GM21737 (cell line): Measurements from ENCODE around the gene CCDC158.
"Not testable (repeated sequence)": the region's sequence is repeated elsewhere in the genome, so short reads cannot be mapped to it uniquely, and the experiment has no call there.

Source experiments
- ATAC-seq: cut with Tn5 transposase; IDR thresholded peaks from one replicate; pipeline ENCODE4 v1.9.1; 2021; ENCODE audit warnings: mild to moderate bottlenecking, moderate library complexity; ENCODE audit not compliant: unreplicated experiment

CCDC158 gene

GRCh38 chr4:76312457-76312856 lies 108.5 kb downstream of the CCDC158 start:
- no peak for ATAC-seq

- no peak for ATAC-seq
Observed at GRCh38 chr4:76311896-76312331, 109.0 kb downstream of the CCDC158 start.

GRCh38 chr4:76310683-76311082 lies 110.3 kb downstream of the CCDC158 start:
- no peak for ATAC-seq

GRCh38 chr4:76309939-76310550 lies 110.9 kb downstream of the CCDC158 start:
- no peak for ATAC-seq

- no peak for ATAC-seq
Observed at GRCh38 chr4:76308548-76308947, 112.4 kb downstream of the CCDC158 start.

- ATAC-seq = no peak
Observed at GRCh38 chr4:76307660-76308014, 113.3 kb downstream of the CCDC158 start.

- no peak for ATAC-seq
Observed at GRCh38 chr4:76306882-76307659, 113.9 kb downstream of the CCDC158 start.

- ATAC-seq = no peak
Observed at GRCh38 chr4:76305971-76306881, 114.7 kb downstream of the CCDC158 start, which contains the start of gene STBD1. STBD1 (plus strand) TSS chr4:76306733; CDS start chr4:76306770, 37 bp downstream.

- no peak for ATAC-seq
Observed at GRCh38 chr4:76305033-76305687, 115.8 kb downstream of the CCDC158 start.

GRCh38 chr4:76302826-76303438 lies 118.0 kb downstream of the CCDC158 start:
- ATAC-seq = no peak

- ATAC-seq = no peak
Observed at GRCh38 chr4:76301775-76302162, 119.2 kb downstream of the CCDC158 start.

- peak; percentile 98 for ATAC-seq
Observed at GRCh38 chr4:76301068-76301774, 119.7 kb downstream of the CCDC158 start.

GRCh38 chr4:76300012-76300411 lies 120.9 kb downstream of the CCDC158 start:
- ATAC-seq = no peak

GRCh38 chr4:76298227-76298626 lies 122.7 kb downstream of the CCDC158 start:
- ATAC-seq = no peak

GRCh38 chr4:76296286-76296820 lies 124.6 kb downstream of the CCDC158 start:
- no peak for ATAC-seq

GRCh38 chr4:76293772-76294171 lies 127.2 kb downstream of the CCDC158 start:
- no peak for ATAC-seq

- no peak for ATAC-seq
Observed at GRCh38 chr4:76292730-76293129, 128.2 kb downstream of the CCDC158 start.

GRCh38 chr4:76287811-76288210 lies 133.1 kb downstream of the CCDC158 start:
- ATAC-seq = not testable (repeated sequence)

- ATAC-seq = no peak
Observed at GRCh38 chr4:76283900-76284299, 137.0 kb downstream of the CCDC158 start.
